CD4-positive, alpha-beta T cell (primary cell): Measurements from ENCODE around the gene ZNRF3. TPM values are rescaled to one million over a fixed set of nuclear protein-coding genes. Genes with fewer than 3 reads are reported as not detected.

Experiments used
- ATAC-seq: fragments of 200-7000 bp; cut with Tn5 transposase; one replicate; pipeline ENCODE4 v1.10.0; 2022; ENCODE audit warnings: mild to moderate bottlenecking; ENCODE audit not compliant: poor library complexity
- CTCF ChIA-PET: fragments of 350-600 bp; sonication (Branson Sonifier 250); formaldehyde crosslinking; loops from one replicate; lab custom pipeline; 2021; ENCODE audit warnings: antibody characterized with exemption, inconsistent platforms; lab: Charles Lee
- POLR2A ChIA-PET: fragments of 350-600 bp; sonication (Branson Sonifier 250); formaldehyde crosslinking; loops from one replicate; lab custom pipeline; 2021; ENCODE audit warnings: antibody characterized with exemption, inconsistent platforms; lab: Charles Lee
- DNase-seq, 14 experiments: peaks; one replicate each; pipeline ENCODE4 v3.0.0-alpha.2; 2013 to 2020; ENCODE audit warnings: mixed read lengths in 2 of 14
- H3K27ac ChIP-seq, 2 donors: one replicate each; pipeline versions ENCODE4 v1.5.1 to v1.7.0; 2013; ENCODE audit warnings: low read length in 2 of 2, low read depth in 1 of 2, mild to moderate bottlenecking in 1 of 2
- H3K27me3 ChIP-seq, 2 experiments: 1 replicate in 1 of 2; 2 replicates in 1 of 2; pipeline versions ENCODE4 v1.6.1 to v1.7.0; 2013; ENCODE audit warnings: low read length in 2 of 2, control low read depth in 1 of 2, mild to moderate bottlenecking in 1 of 2, moderate library complexity in 1 of 2; ENCODE audit not compliant: insufficient read depth in 2 of 2, control insufficient read depth in 1 of 2
- H3K36me3 ChIP-seq: one replicate; pipeline ENCODE4 v1.6.1; 2013; ENCODE audit warnings: low read length, control low read depth; ENCODE audit not compliant: insufficient read depth
- H3K4me1 ChIP-seq: one replicate; pipeline ENCODE4 v1.6.1; 2013; ENCODE audit warnings: low read length, control low read depth; ENCODE audit not compliant: insufficient read depth
- H3K4me3 ChIP-seq: one replicate; pipeline ENCODE4 v1.5.1; 2013; ENCODE audit warnings: mild to moderate bottlenecking, low read length, moderate library complexity
- H3K9me3 ChIP-seq, 2 experiments: 1 replicate in 1 of 2; 2 replicates in 1 of 2; pipeline versions ENCODE4 v1.6.1 to v1.7.0; 2013; ENCODE audit warnings: low read length in 2 of 2, mild to moderate bottlenecking in 2 of 2, control low read depth in 1 of 2, moderate library complexity in 1 of 2; ENCODE audit not compliant: control insufficient read depth in 1 of 2, insufficient read depth in 1 of 2
- H3K27ac Mint-ChIP-seq: one replicate; pipeline ENCODE4 v1.8.0; 2020; ENCODE audit warnings: mixed read lengths
- H3K27me3 Mint-ChIP-seq: one replicate; pipeline ENCODE4 v1.8.0; 2021; ENCODE audit warnings: mixed read lengths
- H3K36me3 Mint-ChIP-seq: one replicate; pipeline ENCODE4 v1.8.0; 2021; ENCODE audit warnings: low read depth, mixed read lengths
- H3K4me1 Mint-ChIP-seq: one replicate; pipeline ENCODE4 v1.8.0; 2021; ENCODE audit warnings: low read depth, mixed read lengths
- H3K4me3 Mint-ChIP-seq: one replicate; pipeline ENCODE4 v1.8.0; 2020; ENCODE audit warnings: mild to moderate bottlenecking, mixed read lengths
- H3K9me3 Mint-ChIP-seq: one replicate; pipeline ENCODE4 v1.8.0; 2020; ENCODE audit warnings: mixed read lengths
- CTCF ChIP-seq: fragments of 200-600 bp; IDR thresholded peaks from one replicate; pipeline ENCODE4 v1.8.0; 2022; ENCODE audit warnings: antibody characterized with exemption, mild to moderate bottlenecking
- intact Hi-C, 2 experiments: fragments of 100-400 bp; cut with DNase I in 1 of 2; cut with micrococcal nuclease in 1 of 2; formaldehyde crosslinking; loops; one replicate each; pipeline versions ENCODE4 v1.15.1 to v1.9.0; 2023 to 2025; cut with DNase I, micrococcal nuclease
- total RNA-seq, 174 experiments: library from RNA in 2 of 174; stranded (reverse) in 2 of 174; gene quantifications; one replicate each; pipeline ENCODE4 v1.2.3 and lab custom pipeline; 2021 to 2026

ZNRF3 gene
- total RNA-seq, 2 experiments from 2014 or later = 0.38 to 0.61 TPM

GRCh38 chr22:28909375-28909774, 26.0 kb downstream of the ZNRF3 start:
- TF ChIP-seq CTCF = no peak
- Mint-ChIP-seq H3K9me3 (no peaks in the 10 kb centered on the region), H3K4me3 (no peak overlapping the region), H3K27ac (no peak overlapping the region), H3K4me1 (no peaks in the 10 kb centered on the region), H3K27me3 (peaks cover 15% of the 10 kb centered on the region), H3K36me3 (no peaks in the 10 kb centered on the region)
- intact Hi-C loops = no loop called here
- H3K36me3 ChIP-seq = no peaks in the 10 kb centered on the region
- ChIA-PET POLR2A (no interaction called here), CTCF (no interaction called here)
- no peak overlapping the region for H3K4me3 ChIP-seq
- DNase-seq (no peak), ATAC-seq (no peak)
- H3K27me3 ChIP-seq = no peaks in the 10 kb centered on the region
- no peaks in the 10 kb centered on the region for H3K4me1 ChIP-seq
- H3K27ac ChIP-seq = no peak overlapping the region
- no peaks in the 10 kb centered on the region for H3K9me3 ChIP-seq

- Histone ChIP-seq H3K27ac (no peak overlapping the region), H3K27me3 (no peaks in the 10 kb centered on the region), H3K9me3 (no peaks in the 10 kb centered on the region), H3K36me3 (no peaks in the 10 kb centered on the region), H3K4me1 (no peaks in the 10 kb centered on the region), H3K4me3 (no peak overlapping the region)
- peaks cover 19% of the 10 kb centered on the region for H3K27me3 Mint-ChIP-seq
- no peaks in the 10 kb centered on the region for H3K36me3 Mint-ChIP-seq
- H3K9me3 Mint-ChIP-seq = no peaks in the 10 kb centered on the region
- ATAC-seq (no peak), DNase-seq (no peak)
- no peak overlapping the region for H3K4me3 Mint-ChIP-seq
- ChIA-PET CTCF (no interaction called here), POLR2A (no interaction called here)
- H3K4me1 Mint-ChIP-seq = no peaks in the 10 kb centered on the region
- TF ChIP-seq CTCF = no peak
- intact Hi-C loops = no loop called here
- no peak overlapping the region for H3K27ac Mint-ChIP-seq
These were observed 27.4 kb downstream of the ZNRF3 start for GRCh38 chr22:28910569-28911303.

- Mint-ChIP-seq H3K27ac (no peak overlapping the region), H3K27me3 (peaks cover 18% of the 10 kb centered on the region), H3K4me1 (no peaks in the 10 kb centered on the region), H3K9me3 (no peaks in the 10 kb centered on the region), H3K4me3 (no peak overlapping the region), H3K36me3 (no peaks in the 10 kb centered on the region)
- no peaks in the 10 kb centered on the region for H3K27me3 ChIP-seq
- no peak overlapping the region for H3K4me3 ChIP-seq
- DNase-seq (no peak), ATAC-seq (no peak)
- CTCF ChIA-PET = no interaction called here
- no peaks in the 10 kb centered on the region for H3K36me3 ChIP-seq
- no peaks in the 10 kb centered on the region for H3K9me3 ChIP-seq
- intact Hi-C loops = no loop called here
- H3K27ac ChIP-seq = no peak overlapping the region
- POLR2A ChIA-PET = no interaction called here
- TF ChIP-seq CTCF = no peak
- H3K4me1 ChIP-seq = no peaks in the 10 kb centered on the region
These were observed 27.9 kb downstream of the ZNRF3 start for GRCh38 chr22:28911304-28911690.
